ENCODE measurements around the gene DICER1.
A peak's percentile ranks its signal among the peaks of the same experiment; 100 is the strongest.

DICER1 gene

GRCh38 chr14:95199298-95199983, 42.1 kb upstream of the DICER1 start:
- no peaks in the 10 kb centered on the region for H3K36me3 ChIP-seq
- TF ChIP-seq CTCF (IDR thresholded peaks at IDR 0.05), result no peak
- H3K4me1 ChIP-seq (ENCODE audit: control insufficient read depth in 1 of 2, insufficient read depth in 1 of 2, low read depth in 1 of 2, low read length in 1 of 2), result no peaks in the 10 kb centered on the region
- H3K27ac ChIP-seq, result no peak overlapping the region
- H3K9me3 ChIP-seq, result no peaks in the 10 kb centered on the region
- no peak overlapping the region for H3K4me3 ChIP-seq (ENCODE audit: low read depth in 1 of 2, low read length in 1 of 2)
- no peaks in the 10 kb centered on the region for H3K27me3 ChIP-seq

- Histone ChIP-seq H3K27ac (no peak overlapping the region), H3K27me3 (no peaks in the 10 kb centered on the region), H3K4me1 (ENCODE audit: control insufficient read depth in 1 of 2, insufficient read depth in 1 of 2, low read depth in 1 of 2, low read length in 1 of 2) (no peaks in the 10 kb centered on the region), H3K9me3 (no peaks in the 10 kb centered on the region), H3K4me3 (ENCODE audit: low read depth in 1 of 2, low read length in 1 of 2) (no peak overlapping the region), H3K36me3 (no peaks in the 10 kb centered on the region)
- no peak for TF ChIP-seq CTCF (IDR thresholded peaks at IDR 0.05)
These were observed 41.0 kb upstream of the DICER1 start for GRCh38 chr14:95198320-95198719.

- H3K27me3 ChIP-seq, result no peaks in the 10 kb centered on the region
- no peaks in the 10 kb centered on the region for H3K36me3 ChIP-seq
- H3K4me1 ChIP-seq (ENCODE audit: control insufficient read depth in 1 of 2, insufficient read depth in 1 of 2, low read depth in 1 of 2, low read length in 1 of 2), result no peaks in the 10 kb centered on the region
- no peak overlapping the region for H3K27ac ChIP-seq
- TF ChIP-seq CTCF (IDR thresholded peaks at IDR 0.05), result no peak
- no peaks in the 10 kb centered on the region for H3K9me3 ChIP-seq
- no peak overlapping the region for H3K4me3 ChIP-seq (ENCODE audit: low read depth in 1 of 2, low read length in 1 of 2)
These were observed 40.2 kb upstream of the DICER1 start for GRCh38 chr14:95197551-95197950.

- Histone ChIP-seq H3K27me3 (no peaks in the 10 kb centered on the region), H3K4me1 (ENCODE audit: control insufficient read depth in 1 of 2, insufficient read depth in 1 of 2, low read depth in 1 of 2, low read length in 1 of 2) (peaks cover 1 to 4% of the 10 kb centered on the region in 2 experiments), H3K27ac (no peak overlapping the region), H3K9me3 (no peaks in the 10 kb centered on the region), H3K36me3 (no peaks in the 10 kb centered on the region), H3K4me3 (ENCODE audit: low read depth in 1 of 2, low read length in 1 of 2) (no peak overlapping the region)
- no peak for TF ChIP-seq CTCF (IDR thresholded peaks at IDR 0.05)
These were observed 39.7 kb upstream of the DICER1 start for GRCh38 chr14:95196826-95197545.

- Histone ChIP-seq H3K9me3 (no peaks in the 10 kb centered on the region), H3K27me3 (no peaks in the 10 kb centered on the region), H3K27ac (peak overlapping the region; percentile 23), H3K4me3 (ENCODE audit: low read depth in 1 of 2, low read length in 1 of 2) (no peak overlapping the region), H3K4me1 (ENCODE audit: control insufficient read depth in 1 of 2, insufficient read depth in 1 of 2, low read depth in 1 of 2, low read length in 1 of 2) (peaks cover 8 to 11% of the 10 kb centered on the region in 2 experiments), H3K36me3 (no peaks in the 10 kb centered on the region)
- TF ChIP-seq CTCF (IDR thresholded peaks at IDR 0.05), result no peak
These were observed 38.9 kb upstream of the DICER1 start for GRCh38 chr14:95196268-95196667.

Data from neutrophil (primary cell).